Endothelial cell of umbilical vein (primary cell): ENCODE measurements around the gene KDSR. TPM values are rescaled to one million over a fixed set of nuclear protein-coding genes. Genes with fewer than 3 reads are reported as not detected.

Experiments
- BruUV-seq: library from RNA; stranded (reverse); fragments of 400-500 nt; replicated peaks from 2 replicates; lab custom pipeline; 2021; lab: Mats Ljungman, UMichigan
- CTCF ChIA-PET: fragments of 300-600, 350-600 bp; sonication (Branson Sonifier 250); formaldehyde crosslinking; loops from one replicate; lab custom pipeline; 2021; ENCODE audit warnings: antibody characterized with exemption, inconsistent platforms; lab: Charles Lee
- POLR2A ChIA-PET: fragments of 300-600, 350-600 bp; sonication (Branson Sonifier 250); formaldehyde crosslinking; loops from one replicate; lab custom pipeline; 2021; ENCODE audit warnings: antibody characterized with exemption, inconsistent platforms; lab: Charles Lee
- DNase-seq: peaks from one replicate; pipeline ENCODE4 v3.0.0-alpha.2; 2011; ENCODE audit warnings: low read depth, low spot score
- FAIRE-seq: peaks from 2 replicates; lab custom pipeline; 2011; peaks lifted over from hg19 to GRCh38; lab: Jason Lieb, UNC
- H2AFZ ChIP-seq: 2 replicates; pipeline ENCODE4 v1.6.0; 2012; ENCODE audit warnings: low read depth, low read length, control low read depth, inconsistent platforms
- H3K27ac ChIP-seq: 2 replicates; pipeline ENCODE4 v1.5.1; 2011; ENCODE audit warnings: low read depth, mild to moderate bottlenecking, control low read depth, low read length, moderate library complexity; ENCODE audit not compliant: insufficient read depth
- H3K27me3 ChIP-seq, 2 experiments: 2 replicates each; pipeline versions ENCODE4 v1.6.0 to v1.6.1; 2011; ENCODE audit warnings: low read length in 2 of 2, mixed read lengths in 1 of 2; ENCODE audit not compliant: control insufficient read depth in 2 of 2, insufficient read depth in 2 of 2
- H3K36me3 ChIP-seq, 2 experiments: 2 replicates in 1 of 2; 3 replicates in 1 of 2; pipeline ENCODE4 v1.5.1; 2011; ENCODE audit warnings: low read length in 2 of 2, mild to moderate bottlenecking in 1 of 2, moderate library complexity in 1 of 2; ENCODE audit not compliant: control insufficient read depth in 2 of 2, insufficient read depth in 2 of 2; ENCODE audit errors: extremely low read depth in 1 of 2
- H3K4me1 ChIP-seq: 3 replicates; pipeline ENCODE4 v1.5.1; 2011; ENCODE audit warnings: mild to moderate bottlenecking, low read length; ENCODE audit not compliant: control insufficient read depth, insufficient read depth; ENCODE audit errors: extremely low read depth
- H3K4me2 ChIP-seq: 2 replicates; pipeline ENCODE4 v1.6.1; 2011; ENCODE audit warnings: low read length, control low read depth, mixed read lengths; ENCODE audit not compliant: insufficient read depth
- H3K4me3 ChIP-seq, 3 experiments: fragments of 200-600 bp in 1 of 3; sonication (generic), shearing (Covaris generic) in 1 of 3; replicated peaks in 1 of 3; 2 replicates each; pipeline ENCODE4 v1.5.1; 2011 to 2016; ENCODE audit warnings: control low read depth in 3 of 3, low read length in 3 of 3, mild to moderate bottlenecking in 2 of 3, inconsistent platforms in 1 of 3, low read depth in 1 of 3, moderate library complexity in 1 of 3; ENCODE audit not compliant: insufficient read depth in 1 of 3
- H3K79me2 ChIP-seq: 2 replicates; pipeline ENCODE4 v1.6.0; 2012; ENCODE audit warnings: low read length, inconsistent platforms; ENCODE audit not compliant: control insufficient read depth, insufficient read depth
- H3K9ac ChIP-seq: replicated peaks from 2 replicates; pipeline ENCODE3; 2011; ENCODE audit warnings: low read length, control low read depth; ENCODE audit not compliant: insufficient read depth; ENCODE audit errors: extremely low read depth
- H3K9me1 ChIP-seq: replicated peaks from 3 replicates; pipeline ENCODE4 v1.6.0; 2011; ENCODE audit warnings: mild to moderate bottlenecking, low read length; ENCODE audit not compliant: control insufficient read depth, insufficient read depth; ENCODE audit errors: extremely low read depth
- H3K9me3 ChIP-seq: replicated peaks from 2 replicates; pipeline ENCODE4 v1.5.1; 2012; ENCODE audit warnings: low read length, inconsistent platforms; ENCODE audit not compliant: control insufficient read depth, insufficient read depth
- H4K20me1 ChIP-seq: replicated peaks from 2 replicates; pipeline ENCODE3; 2011; ENCODE audit warnings: mild to moderate bottlenecking, low read length; ENCODE audit not compliant: control insufficient read depth, insufficient read depth; ENCODE audit errors: extremely low read depth
- EZH2 ChIP-seq: IDR thresholded peaks from 2 replicates; pipeline ENCODE4 v1.6.1; 2012; ENCODE audit warnings: borderline replicate concordance, low read depth, mild to moderate bottlenecking, moderate library complexity, low read length, inconsistent platforms; ENCODE audit not compliant: severe bottlenecking
- FOS ChIP-seq: IDR thresholded peaks from 2 replicates; pipeline ENCODE4 v1.6.1; 2011; ENCODE audit warnings: mild to moderate bottlenecking, low read length, moderate library complexity, borderline replicate concordance; ENCODE audit not compliant: insufficient read depth
- GATA2 ChIP-seq: IDR thresholded peaks from 2 replicates; pipeline ENCODE4 v1.7.0; 2011; ENCODE audit warnings: low read depth, mild to moderate bottlenecking, moderate library complexity, mixed read lengths, low read length; ENCODE audit not compliant: insufficient read length, insufficient read depth
- JUN ChIP-seq: IDR thresholded peaks from 2 replicates; pipeline ENCODE4 v1.6.1; 2011; ENCODE audit warnings: borderline replicate concordance, low read depth; ENCODE audit not compliant: insufficient read length, insufficient read depth
- MYC ChIP-seq: IDR thresholded peaks from one replicate; pipeline ENCODE4 v1.6.1; 2011; ENCODE audit warnings: mild to moderate bottlenecking, low read depth, low read length
- POLR2A ChIP-seq: IDR thresholded peaks from 2 replicates; pipeline ENCODE4 v1.6.1; 2012; ENCODE audit warnings: low read depth, mild to moderate bottlenecking, control low read depth, low read length
- POLR2AphosphoS5 ChIP-seq: IDR thresholded peaks from 2 replicates; pipeline ENCODE4 v1.6.1; 2012; ENCODE audit warnings: low read depth, mild to moderate bottlenecking, control low read depth, low read length, moderate library complexity; ENCODE audit not compliant: insufficient read depth
- dilution Hi-C: fragments of 300-500 bp; cut with MboI; formaldehyde crosslinking; loops from one replicate; pipeline ENCODE4 v1.15.0; 2019; ENCODE audit warnings: low sequenced_read_pairs; ENCODE audit not compliant: extremely low pct_ligation_motif_present
- intact Hi-C: fragments of 100-400 bp; cut with micrococcal nuclease; formaldehyde crosslinking; loops from one replicate; pipeline ENCODE4 v1.10.0; 2022
- polyA plus RNA-seq, 4 experiments: library from polyadenylated mRNA; depleted of rRNA in 3 of 4; stranded (reverse) in 3 of 4; unstranded in 1 of 4; fragments of >200 nt; gene quantifications; 2 replicates each; pipeline versions ENCODE4 v1.2.1 to v1.2.3, GENCODE V29; 2011 to 2012; ENCODE audit warnings: missing spikeins in 1 of 4
- total RNA-seq: library from RNA; stranded (reverse); gene quantifications from 2 replicates; pipeline ENCODE4 v1.2.3, GENCODE V29; 2021
- TF ChIP-seq, protein P1 (sequence below): IDR thresholded peaks from 2 replicates; pipeline ENCODE4 v1.6.1; 2011; ENCODE audit not compliant: insufficient read depth, insufficient read length
- TF ChIP-seq, protein P2 (sequence below), 2 donors: IDR thresholded peaks; 1 replicate in 1 of 2; 2 replicates in 1 of 2; pipeline ENCODE4 v1.5.1; 2011; ENCODE audit warnings: low read length in 2 of 2, mild to moderate bottlenecking in 2 of 2, moderate library complexity in 2 of 2, control low read depth in 1 of 2, inconsistent platforms in 1 of 2, low read depth in 1 of 2; ENCODE audit not compliant: insufficient read depth in 1 of 2; ENCODE audit errors: extremely low read depth in 1 of 2

Gene KDSR
- total and polyA plus RNA-seq, 2 donors (not counting 3 experiments of a cell fraction or from before 2014, with no cell fraction given): 17.1 to 43.1 TPM

DNA sequence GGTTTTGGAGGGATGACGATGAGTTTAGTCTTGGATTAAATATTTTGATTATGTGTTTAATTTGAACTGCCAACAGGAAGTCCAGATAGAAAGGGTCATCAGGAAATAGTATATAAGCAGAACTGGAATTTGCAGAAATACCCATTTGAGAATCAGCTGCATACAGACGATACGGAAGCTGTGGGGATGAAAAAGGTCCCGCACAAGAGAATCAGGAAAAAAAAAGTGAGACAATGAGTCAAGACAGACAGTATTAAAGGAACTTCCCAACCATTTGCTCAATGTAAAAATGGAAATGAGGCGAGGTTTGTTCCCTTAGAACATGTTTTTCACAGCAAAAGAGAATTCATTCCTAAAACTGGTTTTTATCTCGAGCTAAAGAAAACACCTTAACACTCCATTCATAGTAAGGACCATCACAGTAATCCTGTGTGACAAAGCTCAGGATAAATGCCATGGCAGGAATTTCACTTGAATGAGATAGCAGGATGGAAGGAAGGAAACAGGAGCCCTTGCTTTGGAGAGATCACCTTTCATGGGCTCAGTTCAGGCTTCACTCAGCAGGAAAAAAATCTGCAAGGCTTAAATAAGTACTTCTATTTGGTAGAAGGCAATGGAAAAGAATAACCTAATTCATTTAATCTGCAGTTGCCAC, 76.7 kb downstream of the KDSR start:
- POLR2A ChIA-PET: no interaction called here
- TF ChIP-seq GATA2: no peak
- TF ChIP-seq MYC: no peak
- Histone ChIP-seq H3K4me1 (no peaks in the 10 kb centered on the region), H3K4me2 (no peak overlapping the region), H3K79me2 (no peaks in the 10 kb centered on the region), H4K20me1 (no peaks in the 10 kb centered on the region), H3K4me3 (no peak overlapping the region), H3K9ac (no peak overlapping the region), H2AFZ (no peak overlapping the region), H3K9me3 (no peaks in the 10 kb centered on the region), H3K27ac (no peak overlapping the region), H3K36me3 (no peaks in the 10 kb centered on the region), H3K9me1 (no peaks in the 10 kb centered on the region), H3K27me3 (no peaks in the 10 kb centered on the region)
- dilution Hi-C loops (no loop called here), intact Hi-C loops (no loop called here)
- CTCF ChIA-PET: no interaction called here
- FAIRE-seq (no peak), DNase-seq (no peak)
- BruUV-seq: no TSS peak

DNA sequence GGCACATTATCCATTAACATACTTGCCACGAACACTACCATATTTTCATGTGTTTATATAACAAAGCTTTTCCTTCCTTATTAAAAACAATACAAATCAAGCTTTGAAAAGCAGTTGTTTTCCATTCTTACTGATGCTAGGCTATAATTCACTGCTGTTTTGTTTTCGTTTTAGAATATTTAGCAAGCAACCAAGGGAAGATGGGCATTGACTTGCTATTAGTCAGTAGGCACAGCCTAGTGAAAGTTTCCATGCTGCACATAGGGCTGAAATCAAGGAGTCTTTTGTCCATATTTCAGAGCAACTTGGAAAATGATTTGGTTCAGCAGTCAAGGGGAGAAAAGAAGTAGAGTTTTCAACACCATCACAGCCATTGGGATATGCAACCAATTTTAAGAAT, 78.7 kb downstream of the KDSR start:
- no peaks in the 10 kb centered on the region for H4K20me1 ChIP-seq

More for the DNA sequence above, 78.7 kb downstream of the KDSR start:
- intact Hi-C loops (no loop called here), dilution Hi-C loops (no loop called here)
- no peaks in the 10 kb centered on the region for H3K9me1 ChIP-seq
- POLR2A ChIA-PET: no interaction called here
- H3K4me1 ChIP-seq: no peaks in the 10 kb centered on the region
- DNase-seq: no peak
- H2AFZ ChIP-seq: no peak overlapping the region
- CTCF ChIA-PET: interaction anchor here (1.1 kb wide), 1 partner anchor 10 kb away, joined by 3 read pairs; no protein-coding TSS in a partner anchor
- no peaks in the 10 kb centered on the region for H3K79me2 ChIP-seq
- no peak for FAIRE-seq
- no peak overlapping the region for H3K4me3 ChIP-seq
- H3K4me2 ChIP-seq: no peak overlapping the region
- H3K36me3 ChIP-seq: no peaks in the 10 kb centered on the region
- BruUV-seq: no TSS peak
- no peaks in the 10 kb centered on the region for H3K9me3 ChIP-seq
- no peak overlapping the region for H3K9ac ChIP-seq
- no peak overlapping the region for H3K27ac ChIP-seq
- TF ChIP-seq, protein P1, sequence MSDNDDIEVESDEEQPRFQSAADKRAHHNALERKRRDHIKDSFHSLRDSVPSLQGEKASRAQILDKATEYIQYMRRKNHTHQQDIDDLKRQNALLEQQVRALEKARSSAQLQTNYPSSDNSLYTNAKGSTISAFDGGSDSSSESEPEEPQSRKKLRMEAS: no peak
- TF ChIP-seq EZH2 (no peak), FOS (no peak), POLR2AphosphoS5 (no peak), POLR2A (no peak), JUN (no peak), MYC (no peak), GATA2 (no peak)
- TF ChIP-seq, protein P2, sequence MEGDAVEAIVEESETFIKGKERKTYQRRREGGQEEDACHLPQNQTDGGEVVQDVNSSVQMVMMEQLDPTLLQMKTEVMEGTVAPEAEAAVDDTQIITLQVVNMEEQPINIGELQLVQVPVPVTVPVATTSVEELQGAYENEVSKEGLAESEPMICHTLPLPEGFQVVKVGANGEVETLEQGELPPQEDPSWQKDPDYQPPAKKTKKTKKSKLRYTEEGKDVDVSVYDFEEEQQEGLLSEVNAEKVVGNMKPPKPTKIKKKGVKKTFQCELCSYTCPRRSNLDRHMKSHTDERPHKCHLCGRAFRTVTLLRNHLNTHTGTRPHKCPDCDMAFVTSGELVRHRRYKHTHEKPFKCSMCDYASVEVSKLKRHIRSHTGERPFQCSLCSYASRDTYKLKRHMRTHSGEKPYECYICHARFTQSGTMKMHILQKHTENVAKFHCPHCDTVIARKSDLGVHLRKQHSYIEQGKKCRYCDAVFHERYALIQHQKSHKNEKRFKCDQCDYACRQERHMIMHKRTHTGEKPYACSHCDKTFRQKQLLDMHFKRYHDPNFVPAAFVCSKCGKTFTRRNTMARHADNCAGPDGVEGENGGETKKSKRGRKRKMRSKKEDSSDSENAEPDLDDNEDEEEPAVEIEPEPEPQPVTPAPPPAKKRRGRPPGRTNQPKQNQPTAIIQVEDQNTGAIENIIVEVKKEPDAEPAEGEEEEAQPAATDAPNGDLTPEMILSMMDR (IDR thresholded peaks at IDR 0.05; ENCODE audit: extremely low read depth in 1 of 2, insufficient read depth in 1 of 2, low read depth in 1 of 2, low read length in 2 of 2): no peak
- H3K27me3 ChIP-seq: no peaks in the 10 kb centered on the region
